Measurements from ENCODE around the gene ILF3.
A peak's percentile ranks its signal among the peaks of the same experiment; 100 is the strongest.

DNA sequence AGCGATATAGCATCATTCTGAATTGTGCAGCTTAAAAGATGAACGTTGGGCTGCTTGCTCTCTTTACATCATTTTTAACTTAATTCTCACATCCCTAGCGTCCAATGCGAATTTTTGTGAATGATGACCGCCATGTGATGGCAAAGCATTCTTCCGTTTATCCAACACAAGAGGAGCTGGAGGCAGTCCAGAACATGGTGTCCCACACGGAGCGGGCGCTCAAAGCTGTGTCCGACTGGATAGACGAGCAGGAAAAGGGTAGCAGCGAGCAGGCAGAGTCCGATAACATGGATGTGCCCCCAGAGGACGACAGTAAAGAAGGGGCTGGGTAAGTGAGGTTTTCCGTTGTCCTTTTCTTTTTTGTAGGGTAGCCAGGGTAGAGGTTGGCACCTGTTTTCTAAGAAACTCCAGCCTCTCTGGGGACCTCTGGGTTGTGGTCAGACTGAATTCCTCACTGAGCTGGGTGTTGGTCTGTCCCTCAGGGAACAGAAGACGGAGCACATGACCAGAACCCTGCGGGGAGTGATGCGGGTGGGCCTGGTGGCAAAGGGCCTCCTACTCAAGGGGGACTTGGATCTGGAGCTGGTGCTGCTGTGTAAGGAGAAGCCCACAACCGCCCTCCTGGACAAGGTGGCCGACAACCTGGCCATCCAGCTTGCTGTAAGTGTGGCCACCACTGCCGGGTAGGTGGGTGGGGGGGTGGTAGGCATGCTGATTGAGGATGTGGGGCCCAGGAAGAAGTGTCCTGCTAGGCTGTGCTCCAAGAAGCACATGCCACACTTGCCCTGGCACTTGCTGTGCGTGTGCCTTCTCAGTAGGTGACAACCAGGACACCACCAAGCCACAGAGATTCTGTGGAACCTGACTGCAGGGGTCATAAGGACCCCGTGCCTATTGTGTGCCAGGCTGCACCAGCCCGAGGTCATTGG lies 17.0 kb downstream of the ILF3 start:
- no peak for TF ChIP-seq EZH2phosphoT487 (IDR thresholded peaks at IDR 0.05; ENCODE audit: unreplicated experiment)
- TF ChIP-seq POLR2AphosphoS5 (IDR thresholded peaks at IDR 0.05; ENCODE audit: low read depth), result 0 out of 2 replicates have a peak, but pooled peaks have one; percentile 24
- no peak for TF ChIP-seq CTCF (conservative IDR thresholded peaks at IDR 0.05; ENCODE audit: low read depth in 2 of 2)
- no peak for TF ChIP-seq CREB1 (CRISPR knock-in tag; IDR thresholded peaks at IDR 0.05; ENCODE audit: low read depth)
- no peak for TF ChIP-seq EZH2 (IDR thresholded peaks at IDR 0.05; ENCODE audit: low read depth, unreplicated experiment)
